ENCODE results near the gene VCP.

- TF ChIP-seq CTCF (IDR thresholded peaks at IDR 0.05) (no peak), POLR2A (IDR thresholded peaks at IDR 0.05) (no peak)
Observed at GRCh38 chr9:35060548-35061207, 11.7 kb downstream of the VCP start.
